Fibroblast of lung (primary cell): ENCODE data around the gene AFAP1L2. TPM values are rescaled to one million over a fixed set of nuclear protein-coding genes. Genes with fewer than 3 reads are reported as not detected.

Source experiments
- DNase-seq, 2 donors: peaks; one replicate each; pipeline versions ENCODE4 v3.0.0 to v3.0.0-alpha.2; 2010; ENCODE audit warnings: low read depth in 2 of 2
- H2AFZ ChIP-seq: 2 replicates; pipeline ENCODE4 v1.5.1; 2012; ENCODE audit warnings: low read length, control low read depth, inconsistent platforms
- H3K27ac ChIP-seq: 2 replicates; pipeline ENCODE4 v1.5.1; 2011; ENCODE audit warnings: low read length, control low read depth; ENCODE audit not compliant: insufficient read depth
- H3K27me3 ChIP-seq: 2 replicates; pipeline ENCODE4 v1.5.1; 2011; ENCODE audit warnings: mild to moderate bottlenecking, low read length; ENCODE audit not compliant: control insufficient read depth, insufficient read depth
- H3K36me3 ChIP-seq: 2 replicates; pipeline ENCODE4 v1.5.1; 2011; ENCODE audit warnings: low read length; ENCODE audit not compliant: control insufficient read depth, insufficient read depth
- H3K4me1 ChIP-seq: 2 replicates; pipeline ENCODE4 v1.5.1; 2011; ENCODE audit warnings: low read length; ENCODE audit not compliant: control insufficient read depth, insufficient read depth; ENCODE audit errors: extremely low read depth
- H3K4me2 ChIP-seq: 2 replicates; pipeline ENCODE4 v1.5.1; 2011; ENCODE audit warnings: low read length, control low read depth; ENCODE audit not compliant: insufficient read depth; ENCODE audit errors: extremely low read depth
- H3K4me3 ChIP-seq, 4 experiments: fragments of 200-600 bp in 1 of 4; sonication (generic) in 1 of 4; replicated peaks in 1 of 4; 2 replicates each; pipeline ENCODE4 v1.5.1; 2011 to 2016; ENCODE audit warnings: low read length in 4 of 4, low read depth in 3 of 4, mild to moderate bottlenecking in 3 of 4, control low read depth in 2 of 4, inconsistent platforms in 1 of 4, mixed read lengths in 1 of 4; ENCODE audit not compliant: insufficient read depth in 1 of 4; ENCODE audit errors: control extremely low read depth in 1 of 4
- H3K79me2 ChIP-seq: 2 replicates; pipeline ENCODE4 v1.5.1; 2012; ENCODE audit warnings: mild to moderate bottlenecking, low read length, inconsistent platforms; ENCODE audit not compliant: control insufficient read depth, insufficient read depth
- H3K9ac ChIP-seq: 2 replicates; pipeline ENCODE4 v1.5.1; 2011; ENCODE audit warnings: mild to moderate bottlenecking, low read length, control low read depth; ENCODE audit not compliant: insufficient read depth
- H3K9me3 ChIP-seq: 2 replicates; pipeline ENCODE4 v1.5.1; 2012; ENCODE audit warnings: low read depth, low read length; ENCODE audit not compliant: control insufficient read depth, insufficient read depth
- H4K20me1 ChIP-seq: 2 replicates; pipeline ENCODE4 v1.5.1; 2011; ENCODE audit warnings: low read length; ENCODE audit not compliant: control insufficient read depth, insufficient read depth; ENCODE audit errors: extremely low read depth
- CTCF ChIP-seq, 2 donors: IDR thresholded peaks in 1 of 2; conservative IDR thresholded peaks in 1 of 2; 1 replicate in 1 of 2; 2 replicates in 1 of 2; pipeline ENCODE4 v1.5.1; 2011 to 2012; ENCODE audit warnings: low read length in 2 of 2, control low read depth in 1 of 2, inconsistent platforms in 1 of 2, low read depth in 1 of 2, mild to moderate bottlenecking in 1 of 2
- EZH2 ChIP-seq: IDR thresholded peaks from 2 replicates; pipeline ENCODE4 v1.5.1; 2012; ENCODE audit warnings: low read length, control low read depth, mild to moderate bottlenecking; ENCODE audit errors: missing control alignments
- polyA plus RNA-seq, 2 donors: library from polyadenylated mRNA; depleted of rRNA in 1 of 2; stranded (reverse) in 1 of 2; unstranded in 1 of 2; fragments of >200 nt; gene quantifications; 2 replicates each; pipeline ENCODE4 v1.2.1, GENCODE V29; 2011 to 2012; ENCODE audit warnings: missing spikeins in 1 of 2
- total RNA-seq: library from RNA; depleted of rRNA; stranded (reverse); fragments of >200 nt; gene quantifications from 2 replicates; pipeline ENCODE4 v1.2.1, GENCODE V29; 2014

AFAP1L2 gene
- total and polyA plus RNA-seq, 2 donors (not counting 1 experiment from before 2014, with no cell fraction given) = 0.17 to 9.6 TPM

- H3K4me2 ChIP-seq = no peak overlapping the region
- DNase-seq = no peak
- no peaks in the 10 kb centered on the region for H3K36me3 ChIP-seq
- H3K9me3 ChIP-seq = no peaks in the 10 kb centered on the region
- H4K20me1 ChIP-seq = no peaks in the 10 kb centered on the region
- H3K79me2 ChIP-seq = no peaks in the 10 kb centered on the region
- TF ChIP-seq CTCF (conservative IDR thresholded peaks at IDR 0.05 in 1 of 2, IDR thresholded peaks at IDR 0.05 in 1 of 2; ENCODE audit: low read depth in 1 of 2, low read length in 2 of 2) = no peak
- TF ChIP-seq EZH2 = no peak
- H3K4me3 ChIP-seq = no peak overlapping the region
- H3K9ac ChIP-seq = no peak overlapping the region
- no peak overlapping the region for H2AFZ ChIP-seq
- no peaks in the 10 kb centered on the region for H3K27me3 ChIP-seq
- no peak overlapping the region for H3K27ac ChIP-seq
- H3K4me1 ChIP-seq = no peaks in the 10 kb centered on the region
These were observed 75.9 kb downstream of the AFAP1L2 start for GRCh38 chr10:114328441-114328812.

- DNase-seq = no peak
- H3K27me3 ChIP-seq = no peaks in the 10 kb centered on the region
These were observed 76.5 kb downstream of the AFAP1L2 start for GRCh38 chr10:114327537-114328440.

GRCh38 chr10:114326795-114327194, 77.5 kb downstream of the AFAP1L2 start:
- H3K27me3 ChIP-seq = no peaks in the 10 kb centered on the region
- no peak for DNase-seq
- H3K4me3 ChIP-seq = no peak overlapping the region
- no peaks in the 10 kb centered on the region for H3K9me3 ChIP-seq
- H3K27ac ChIP-seq = no peak overlapping the region
- no peaks in the 10 kb centered on the region for H4K20me1 ChIP-seq
- no peak overlapping the region for H2AFZ ChIP-seq
- no peak overlapping the region for H3K4me2 ChIP-seq
- no peaks in the 10 kb centered on the region for H3K79me2 ChIP-seq
- H3K4me1 ChIP-seq = peaks cover 2% of the 10 kb centered on the region
- no peak overlapping the region for H3K9ac ChIP-seq
- H3K36me3 ChIP-seq = no peaks in the 10 kb centered on the region
- TF ChIP-seq CTCF (conservative IDR thresholded peaks at IDR 0.05 in 1 of 2, IDR thresholded peaks at IDR 0.05 in 1 of 2; ENCODE audit: low read depth in 1 of 2, low read length in 2 of 2) (no peak), EZH2 (no peak)

More at GRCh38 chr10:114327537-114328440, 76.5 kb downstream of the AFAP1L2 start:
- Histone ChIP-seq H3K4me3 (no peak overlapping the region), H3K27ac (no peak overlapping the region), H3K36me3 (no peaks in the 10 kb centered on the region), H3K4me2 (no peak overlapping the region), H3K9me3 (no peaks in the 10 kb centered on the region), H4K20me1 (no peaks in the 10 kb centered on the region), H3K4me1 (peaks cover 2% of the 10 kb centered on the region), H2AFZ (no peak overlapping the region), H3K79me2 (no peaks in the 10 kb centered on the region), H3K9ac (no peak overlapping the region)
- TF ChIP-seq EZH2 (no peak), CTCF (conservative IDR thresholded peaks at IDR 0.05 in 1 of 2, IDR thresholded peaks at IDR 0.05 in 1 of 2; ENCODE audit: low read depth in 1 of 2, low read length in 2 of 2) (no peak)
